GM12801 (cell line): Measurements from ENCODE around the gene CARD11.

ENCODE experiments used
- CTCF ChIP-seq: IDR thresholded peaks from one replicate; pipeline ENCODE4 v1.5.1; 2011; ENCODE audit warnings: control low read depth; ENCODE audit not compliant: insufficient read length; ENCODE audit errors: extremely low read depth

The CARD11 gene

GRCh38 chr7:3041986-3042675 lies 1.5 kb downstream of the CARD11 start:
- TF ChIP-seq CTCF, result no peak

DNA sequence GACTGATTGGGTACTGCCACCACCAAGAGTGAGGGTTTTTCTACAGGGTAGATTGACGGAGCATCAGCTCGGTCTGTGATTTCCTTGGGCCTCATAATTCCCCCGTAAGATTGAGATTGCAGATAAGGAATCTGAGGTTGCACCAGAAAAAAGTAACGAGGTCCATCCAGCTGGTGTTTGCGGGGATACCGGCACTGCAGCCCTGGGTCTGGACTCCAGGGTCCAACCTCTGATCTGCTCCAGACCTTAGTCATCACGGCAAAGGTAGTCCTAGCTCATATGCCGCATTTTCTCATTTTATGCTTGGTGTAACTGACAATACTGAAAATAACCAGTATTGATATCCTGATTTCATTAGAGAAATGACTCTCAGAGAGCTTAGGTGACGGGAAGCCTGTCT lies 3.9 kb downstream of the CARD11 start:
- no peak for TF ChIP-seq CTCF

GRCh38 chr7:3037259-3037658 lies 6.4 kb downstream of the CARD11 start:
- TF ChIP-seq CTCF, result no peak

DNA sequence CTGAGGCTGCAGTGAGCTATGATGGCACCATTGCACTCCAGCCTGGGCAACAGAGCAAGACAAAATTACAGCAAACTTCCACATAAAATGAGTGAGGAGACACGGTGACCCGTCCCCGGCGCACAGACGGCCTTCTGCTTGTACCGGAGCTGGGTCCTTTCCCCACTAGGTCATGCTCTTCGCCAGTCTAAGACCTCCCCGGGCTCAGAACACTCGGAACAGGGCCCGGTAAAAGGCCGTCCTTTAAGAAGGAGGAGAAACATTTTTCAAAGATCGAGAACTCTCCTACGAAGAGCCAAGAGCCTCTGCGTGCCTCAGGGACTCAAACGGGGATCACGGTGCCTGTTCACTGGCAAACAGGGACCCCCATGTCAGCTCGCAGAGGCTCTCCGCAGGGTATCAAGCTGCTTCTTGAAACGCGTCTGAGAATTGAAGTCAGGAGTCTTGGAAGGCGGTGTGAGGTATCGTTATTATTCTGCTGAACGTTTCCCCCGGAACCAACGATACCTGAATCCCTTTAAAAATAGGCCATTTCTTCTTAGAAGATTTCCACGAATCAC lies 9.0 kb downstream of the CARD11 start:
- TF ChIP-seq CTCF, result no peak

DNA sequence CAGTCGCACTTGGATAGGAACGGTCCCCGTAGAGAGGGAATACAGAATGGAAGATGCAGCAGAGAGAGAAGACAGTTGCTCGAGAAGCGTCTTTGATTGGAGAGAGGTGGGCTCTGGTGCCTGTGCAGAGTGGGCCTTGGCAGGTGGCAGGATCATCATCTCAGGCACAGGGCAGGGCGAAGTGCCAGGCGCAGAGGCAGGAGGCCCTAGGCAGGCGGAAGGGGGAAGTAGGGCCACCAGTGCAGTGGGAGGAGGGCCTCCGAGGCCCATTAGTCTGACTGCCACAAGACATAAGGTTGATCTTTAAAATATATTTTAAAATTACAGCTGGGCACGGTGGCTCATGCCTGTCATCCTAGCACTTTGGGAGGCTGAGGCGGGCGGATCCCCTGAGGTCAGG lies 10.1 kb downstream of the CARD11 start:
- no peak for TF ChIP-seq CTCF

DNA sequence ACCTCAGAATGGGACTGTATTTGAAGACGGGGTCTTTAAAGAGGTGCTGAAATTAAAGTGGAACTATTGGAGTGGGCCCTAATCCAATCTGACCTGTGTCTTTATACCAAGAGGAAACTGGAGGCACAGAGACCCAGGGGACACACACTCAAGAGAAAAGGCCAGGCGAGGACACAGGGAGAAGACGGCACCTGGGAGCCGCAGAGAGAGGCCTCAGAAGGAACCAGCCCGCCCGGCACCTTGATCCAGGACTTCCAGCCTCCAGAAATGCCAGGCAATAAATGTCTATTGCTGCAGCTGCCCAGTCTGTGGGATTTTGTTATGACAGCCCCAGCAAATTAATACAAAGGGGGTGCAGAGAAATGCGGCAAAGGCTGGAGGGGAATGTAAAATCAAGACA lies 10.5 kb downstream of the CARD11 start:
- no peak for TF ChIP-seq CTCF

- TF ChIP-seq CTCF, result no peak
Measured at GRCh38 chr7:3032256-3032655, 11.4 kb downstream of the CARD11 start.
